GM21390 (cell line): ENCODE measurements around the gene EPHA7.

ENCODE experiments used
- ATAC-seq: cut with Tn5 transposase; IDR thresholded peaks from one replicate; pipeline ENCODE4 v1.9.1; 2021; ENCODE audit not compliant: unreplicated experiment

EPHA7 gene

DNA sequence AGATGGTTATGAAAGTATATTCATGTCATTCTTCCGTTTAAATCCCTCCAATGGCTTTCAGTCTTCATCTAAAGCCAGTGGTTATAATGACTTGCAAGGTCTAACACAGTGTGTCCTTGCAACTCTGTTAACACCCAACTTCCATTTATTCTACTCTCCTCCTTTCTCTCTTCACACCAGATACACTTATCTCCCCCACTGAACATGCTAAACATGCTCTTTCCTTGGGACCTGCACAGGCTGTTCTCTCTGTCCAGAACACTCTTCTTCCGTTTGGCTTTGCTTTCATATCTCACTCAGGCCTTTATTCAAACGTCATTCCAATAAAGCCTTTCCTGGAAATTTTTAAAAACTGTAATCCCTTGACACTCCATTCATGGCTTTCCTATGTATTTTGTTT is 91.5 kb downstream of the EPHA7 start:
- ATAC-seq, result no peak

DNA sequence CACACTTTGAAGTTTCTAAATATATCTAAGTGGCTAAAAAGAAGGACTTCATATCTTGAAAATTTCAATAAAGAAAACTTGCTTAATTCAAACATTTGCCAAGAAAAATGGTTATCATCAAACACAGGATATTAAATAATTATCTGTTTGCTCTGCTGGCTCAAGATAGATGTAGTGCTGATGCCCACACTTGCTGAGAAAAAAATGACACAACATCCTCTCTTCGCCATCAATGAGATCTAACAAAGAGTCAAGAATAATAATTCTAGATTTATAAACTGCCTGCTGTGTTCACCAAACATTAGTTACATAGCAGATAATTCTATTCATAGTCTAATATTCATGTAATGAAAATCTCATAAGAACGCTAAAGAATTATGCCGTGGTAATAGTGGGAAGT is 93.6 kb downstream of the EPHA7 start:
- no peak for ATAC-seq

DNA sequence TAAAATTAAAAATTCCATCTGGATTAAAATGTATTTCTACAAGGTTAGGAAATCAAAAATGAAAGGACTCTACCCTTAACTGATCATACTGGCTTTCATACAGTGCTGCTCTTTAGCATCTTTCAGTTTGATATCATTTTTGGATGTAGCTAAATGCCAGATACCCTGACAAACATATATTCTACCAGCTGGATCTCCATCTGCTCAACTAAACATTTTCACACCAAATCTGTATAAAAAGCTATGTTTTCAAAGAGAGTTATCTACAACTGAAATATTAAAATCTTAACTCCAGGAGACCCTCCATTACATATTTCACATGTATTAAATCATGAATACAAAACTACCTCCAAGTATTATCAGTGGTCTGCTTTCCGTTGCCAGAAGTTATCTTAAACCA is 95.7 kb downstream of the EPHA7 start:
- ATAC-seq, result no peak

DNA sequence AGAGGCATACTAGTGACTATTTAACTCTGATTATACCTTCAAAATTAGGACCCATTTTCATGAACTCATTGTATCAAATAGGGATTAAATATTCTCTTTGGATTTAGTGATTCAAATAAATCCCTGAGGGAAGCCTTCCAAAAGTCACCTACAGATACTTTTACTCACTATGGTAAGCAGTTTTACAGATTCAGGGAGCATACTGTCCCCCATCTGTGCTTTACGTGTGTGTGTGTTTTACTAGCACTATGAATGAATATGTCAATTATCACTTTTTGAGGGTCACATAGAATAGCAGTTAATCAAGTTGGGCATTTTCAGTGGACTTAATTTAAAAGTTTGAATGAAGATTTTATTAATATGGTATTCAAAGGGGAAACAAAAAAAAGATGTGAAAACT is 96.7 kb downstream of the EPHA7 start:
- no peak for ATAC-seq

DNA sequence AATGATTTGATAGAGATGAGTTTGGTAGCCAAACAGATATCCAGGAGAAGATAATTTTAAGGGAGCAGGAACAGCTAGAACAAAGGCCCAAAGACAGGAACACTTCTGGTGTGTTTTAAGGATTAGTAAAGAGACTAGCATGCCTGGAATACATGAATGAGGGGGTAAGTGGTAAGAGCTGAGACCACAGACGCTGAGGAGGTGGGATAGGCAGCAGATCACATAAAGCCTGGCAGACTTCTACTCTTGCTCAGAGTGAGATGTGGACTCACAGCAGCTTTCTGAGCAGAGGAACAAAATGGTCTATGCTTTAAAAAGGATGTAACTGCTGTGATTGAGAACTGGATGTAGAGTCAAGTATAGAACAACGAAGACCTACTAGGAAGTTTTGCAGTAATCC is 100.1 kb downstream of the EPHA7 start:
- ATAC-seq, result no peak

DNA sequence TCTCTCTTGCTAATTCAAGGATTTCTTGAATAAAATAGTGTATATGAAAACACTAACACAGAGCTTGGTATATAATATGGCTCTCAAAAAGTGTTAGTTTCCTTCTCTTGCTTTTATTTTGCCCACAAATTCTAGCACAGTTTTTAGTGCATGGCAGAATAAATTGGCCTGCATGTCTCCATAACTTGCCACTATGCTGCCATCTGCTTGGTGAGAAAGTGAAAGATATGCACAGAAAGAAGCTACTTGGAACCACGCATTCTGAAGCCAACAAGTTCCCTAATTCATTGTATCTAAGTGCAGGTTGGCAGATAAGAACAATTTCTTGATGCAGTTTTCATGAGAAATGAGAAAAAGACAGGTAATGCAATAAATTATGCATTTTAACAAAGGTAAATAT is 101.2 kb downstream of the EPHA7 start:
- ATAC-seq, result no peak

DNA sequence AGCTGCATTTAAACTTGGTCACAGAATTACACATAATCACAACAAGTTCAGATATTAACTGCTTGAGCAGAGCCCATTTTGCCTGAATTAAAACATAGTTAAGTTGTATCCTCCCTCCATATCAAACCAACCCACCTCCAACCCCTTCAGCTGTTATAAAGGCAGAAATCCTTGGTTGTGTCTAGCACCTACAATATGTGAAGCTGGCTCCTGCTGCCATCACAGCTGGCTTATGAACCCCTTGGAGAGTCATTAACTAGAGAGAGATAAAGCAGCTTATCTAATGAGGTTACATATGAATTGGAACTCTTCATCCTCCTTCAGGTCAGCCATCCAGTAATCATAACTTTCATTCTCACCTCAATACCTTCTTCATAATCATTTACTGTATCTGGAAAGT is 101.8 kb downstream of the EPHA7 start:
- ATAC-seq, result no peak

DNA sequence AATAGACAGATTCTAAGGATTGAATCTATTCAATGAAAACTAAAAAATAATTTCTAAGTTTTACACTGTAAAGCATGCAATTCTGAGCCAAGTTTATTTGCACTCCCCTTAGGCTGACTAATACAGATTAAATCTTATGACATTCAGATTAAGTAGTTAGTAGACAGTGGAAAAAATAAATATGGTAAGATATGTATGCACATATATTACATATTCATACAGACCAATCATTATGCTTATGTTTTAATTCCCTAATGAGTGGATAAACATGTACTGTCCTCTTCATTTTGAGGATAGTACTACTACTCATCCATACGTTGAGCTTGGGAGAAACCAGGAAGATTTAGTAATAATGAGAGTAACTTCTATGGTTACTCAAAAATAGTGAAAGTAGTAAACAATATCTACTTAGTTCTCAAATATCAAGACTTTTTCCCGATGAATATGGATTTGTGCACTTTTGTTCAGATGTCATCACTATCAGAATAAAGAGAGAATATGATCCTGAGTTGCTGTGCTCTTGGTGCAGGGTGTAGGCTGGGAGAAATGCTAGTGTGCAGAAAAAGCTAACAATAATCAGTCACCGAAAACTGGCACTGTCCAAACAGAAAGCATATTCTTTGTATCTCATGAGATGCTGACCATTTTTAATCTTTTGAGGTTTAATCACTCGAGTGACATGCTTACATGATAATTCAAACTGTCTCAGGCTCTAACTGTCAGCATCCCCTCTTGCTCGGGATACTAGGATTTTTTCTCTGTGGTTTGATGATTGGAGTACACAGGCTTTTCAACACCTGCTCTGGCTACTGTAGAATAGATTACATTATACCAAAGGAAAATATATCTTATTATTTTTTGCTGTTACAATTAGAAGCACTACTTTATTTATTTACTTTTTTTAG is 111.6 kb downstream of the EPHA7 start:
- no peak for ATAC-seq

DNA sequence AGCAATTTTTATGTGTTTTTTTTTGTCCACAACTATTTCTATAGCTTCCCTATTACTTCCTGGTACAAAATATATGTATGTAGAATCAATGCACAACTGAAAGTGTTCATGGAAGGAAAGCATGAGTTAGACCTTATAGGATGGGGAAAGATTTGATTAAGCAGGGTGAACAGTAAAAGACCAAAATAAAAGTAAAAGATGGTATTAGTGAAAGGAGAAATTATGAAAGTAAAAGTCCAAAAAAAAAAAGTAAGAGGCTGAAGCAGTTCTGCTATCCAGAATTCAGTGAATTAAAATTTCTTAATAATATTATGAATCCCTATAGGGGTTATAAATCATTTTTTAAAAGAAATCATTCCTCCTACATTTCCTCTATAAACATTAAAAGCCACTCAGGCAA is 114.3 kb downstream of the EPHA7 start:
- no peak for ATAC-seq

DNA sequence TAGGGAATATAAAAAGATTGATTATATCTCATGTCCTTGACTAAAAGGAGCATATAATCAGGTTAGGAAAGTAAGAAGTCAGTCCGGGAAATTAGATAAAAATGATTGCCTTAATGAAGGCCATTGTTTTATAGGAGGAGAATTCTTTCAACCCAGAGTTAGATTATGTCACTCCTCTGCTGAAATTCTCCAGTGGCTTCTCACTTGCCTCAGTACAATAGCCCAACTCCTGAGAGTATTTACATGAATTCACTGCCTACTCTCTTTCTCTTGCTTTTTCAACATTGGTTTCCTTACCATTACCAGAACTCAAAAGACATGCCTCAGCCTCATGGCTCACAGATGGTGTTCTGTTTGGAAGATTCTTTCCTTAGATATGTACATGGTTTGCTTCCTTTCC is 114.9 kb downstream of the EPHA7 start:
- no peak for ATAC-seq

DNA sequence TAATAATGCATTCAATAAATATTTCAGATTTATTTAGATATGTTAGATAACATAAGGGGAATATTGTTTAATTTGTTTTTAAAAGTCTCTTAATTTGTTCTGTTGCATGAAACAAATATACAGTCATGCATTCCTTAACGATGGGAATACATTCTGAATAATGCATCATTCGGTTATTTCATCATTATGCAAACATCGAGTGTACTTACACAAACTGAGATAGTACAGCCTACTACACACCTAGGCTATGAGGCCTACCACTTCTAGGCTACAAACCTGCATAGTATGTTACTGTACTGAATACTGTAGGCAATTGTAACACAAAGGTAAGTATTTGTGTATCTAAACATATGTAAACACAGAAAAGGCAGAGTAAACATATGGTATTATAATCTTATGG is 118.7 kb downstream of the EPHA7 start:
- ATAC-seq, result no peak

DNA sequence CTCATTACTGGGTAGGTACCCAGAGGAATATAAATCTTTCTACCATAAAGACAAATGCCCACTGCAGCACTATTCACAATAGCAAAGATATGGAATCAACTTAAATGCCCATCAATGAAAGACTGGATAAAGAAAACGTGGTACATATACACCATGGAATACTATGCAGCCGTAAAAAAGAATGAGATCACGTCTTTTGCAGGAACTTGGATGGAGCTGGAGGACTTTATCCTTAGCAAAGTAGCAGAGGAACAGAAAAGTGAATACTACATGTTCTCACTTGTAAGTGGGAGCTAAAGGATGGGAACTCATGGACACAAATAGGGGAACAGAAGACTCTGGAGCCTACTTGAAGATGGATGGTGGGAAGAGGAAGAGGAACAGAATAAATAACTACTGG is 119.7 kb downstream of the EPHA7 start:
- ATAC-seq, result no peak

DNA sequence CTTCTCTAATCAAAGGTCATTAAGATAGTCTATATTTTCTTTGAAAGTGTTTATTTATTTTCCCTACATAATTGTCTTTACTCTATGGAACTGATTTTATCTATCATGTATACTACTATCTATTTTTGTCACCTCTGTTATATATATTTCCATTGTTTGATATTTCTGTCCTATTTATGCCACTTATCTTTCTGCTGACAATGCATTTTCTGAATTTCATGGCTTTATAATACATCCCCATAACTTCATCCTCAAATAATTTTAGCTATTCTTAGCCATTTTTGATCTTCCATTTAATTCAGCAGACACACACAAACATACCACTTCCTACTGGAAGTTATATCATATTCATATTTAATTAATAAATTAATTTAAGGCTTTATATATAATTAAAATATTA is 123.7 kb downstream of the EPHA7 start:
- ATAC-seq, result no peak

DNA sequence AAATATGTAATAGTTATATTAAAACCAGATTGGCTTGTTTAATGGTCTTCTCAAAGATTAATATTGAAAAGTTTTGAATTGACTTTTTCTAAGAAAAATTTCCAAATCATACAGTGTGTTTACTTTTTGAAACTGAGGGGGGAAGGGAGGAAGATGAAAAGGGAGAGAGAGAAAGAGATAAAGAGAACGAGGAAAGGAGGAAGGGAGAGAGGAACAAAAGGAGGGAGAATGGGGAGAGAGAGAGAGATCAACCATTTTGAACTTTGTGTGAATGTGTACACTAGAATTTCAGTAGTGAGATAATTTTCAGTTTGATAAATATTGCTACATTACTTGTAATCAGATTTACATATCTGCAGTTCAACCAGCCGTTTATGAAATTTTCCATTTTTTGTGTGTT is 124.5 kb downstream of the EPHA7 start:
- ATAC-seq, result no peak

DNA sequence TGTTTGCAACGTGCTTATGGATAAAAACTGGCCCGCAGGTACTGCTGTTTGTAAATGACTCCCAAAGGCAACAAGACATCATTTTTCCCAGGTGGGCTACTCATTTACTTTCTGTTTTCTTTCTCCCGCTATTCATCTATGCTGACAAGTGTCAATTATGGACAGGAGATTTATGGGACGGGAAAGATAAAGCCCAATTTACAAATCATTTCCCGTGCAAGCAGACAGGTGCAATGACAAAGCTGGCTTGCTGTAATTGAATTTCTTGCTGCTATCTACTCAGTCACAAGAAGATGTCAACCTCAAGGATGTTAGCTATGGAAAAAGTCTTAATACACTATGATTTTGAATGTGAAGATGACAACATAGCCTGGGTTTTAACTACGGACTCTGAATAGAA is 125.5 kb downstream of the EPHA7 start:
- ATAC-seq, result no peak

DNA sequence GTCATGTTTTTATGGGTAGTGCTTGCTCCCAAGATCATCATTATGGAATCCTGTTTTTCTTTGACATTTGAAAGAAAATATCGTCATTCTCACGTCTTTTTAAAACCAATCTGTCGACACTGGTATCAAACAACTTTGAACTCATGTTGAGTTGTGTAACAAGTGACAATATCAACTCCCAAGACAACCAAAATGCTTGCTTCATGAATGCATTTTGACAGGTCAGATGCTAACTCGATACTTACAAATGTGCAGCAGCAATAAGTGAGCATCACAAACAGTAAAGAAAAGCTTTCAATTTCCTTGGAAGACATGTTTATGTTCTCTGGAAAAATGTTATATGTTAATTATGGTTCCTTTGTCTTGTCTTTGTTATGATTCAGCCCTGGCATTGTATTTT is 125.9 kb downstream of the EPHA7 start:
- ATAC-seq, result no peak

DNA sequence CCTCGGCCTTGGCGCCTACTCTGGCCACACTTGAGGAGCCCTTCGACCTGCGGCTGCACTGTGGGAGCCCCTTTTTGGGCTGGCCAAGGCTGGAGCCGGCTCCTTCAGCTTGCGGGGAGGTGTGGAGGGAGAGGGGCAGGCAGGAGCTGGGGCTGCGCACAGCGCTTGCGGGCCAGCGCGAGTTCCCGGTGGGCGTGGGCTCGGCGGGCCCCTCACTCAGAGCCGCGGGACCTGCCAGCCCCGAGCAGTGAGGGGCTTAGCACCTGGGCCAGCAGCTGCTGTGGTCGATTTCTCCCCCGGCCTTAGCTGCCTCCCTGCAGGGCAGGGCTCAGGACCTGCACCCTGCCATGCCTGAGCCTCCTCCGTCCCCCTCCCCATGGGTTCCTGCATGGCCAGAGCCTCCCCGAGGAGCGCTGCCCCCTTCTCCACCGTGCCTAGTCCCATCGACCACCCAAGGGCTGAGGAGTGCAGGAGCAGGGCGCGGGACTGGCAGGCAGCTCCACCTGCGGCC is 136.8 kb downstream of the EPHA7 start:
- no peak for ATAC-seq

DNA sequence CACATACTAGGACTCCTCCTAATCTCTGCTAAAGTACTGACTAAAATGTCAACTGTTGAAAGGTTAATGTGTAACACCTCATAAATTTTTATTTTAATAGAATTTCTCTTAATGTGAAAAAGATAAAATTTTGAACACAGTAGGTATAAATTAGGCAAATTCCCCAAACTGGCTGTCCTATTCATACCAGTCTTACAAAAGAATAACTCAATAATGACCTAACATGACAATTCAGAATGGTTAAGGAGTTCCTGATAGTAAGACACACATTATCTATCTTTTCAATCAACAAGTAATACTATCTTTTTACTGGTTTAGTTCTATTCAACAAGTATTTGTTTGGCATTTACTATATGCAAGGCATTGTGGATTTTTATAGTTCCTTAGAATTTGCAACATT is 141.1 kb downstream of the EPHA7 start:
- ATAC-seq, result no peak

DNA sequence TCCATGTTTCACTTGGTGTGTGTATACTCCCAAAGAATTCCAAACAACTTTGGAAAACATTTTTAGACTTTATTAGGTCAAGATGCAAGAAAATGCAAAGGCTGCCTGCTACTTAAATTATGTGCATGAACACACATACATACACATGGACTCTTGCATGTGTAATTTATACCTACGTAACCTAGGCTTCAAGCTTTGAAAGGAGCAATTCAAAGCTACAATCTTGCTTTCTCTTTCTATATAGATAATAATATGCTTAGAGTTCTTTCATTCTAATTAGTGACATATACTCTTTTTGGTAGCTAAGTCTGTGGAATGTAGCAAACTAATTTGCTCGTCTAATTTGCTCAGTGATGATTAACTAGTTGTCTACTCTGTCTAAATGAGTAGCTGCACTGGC is 146.5 kb downstream of the EPHA7 start:
- ATAC-seq, result no peak

DNA sequence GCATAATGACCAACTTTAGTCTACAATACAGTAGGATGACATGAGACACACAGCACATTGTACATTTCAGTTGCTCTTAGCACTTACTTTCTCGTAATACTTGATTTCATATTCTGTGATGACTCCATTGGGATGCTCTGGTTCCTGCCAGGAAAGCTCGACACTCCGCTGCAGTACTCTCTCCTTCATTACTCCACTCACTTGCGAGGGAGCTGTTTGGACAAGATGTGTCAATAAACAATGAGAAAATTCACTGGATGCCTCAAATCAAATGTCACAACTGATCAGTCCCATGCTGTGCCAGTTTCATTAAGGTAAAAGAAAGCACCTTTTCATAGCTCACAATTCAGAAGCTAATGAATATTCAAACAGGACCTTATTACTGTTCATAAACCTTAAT is 147.1 kb downstream of the EPHA7 start:
- no peak for ATAC-seq

DNA sequence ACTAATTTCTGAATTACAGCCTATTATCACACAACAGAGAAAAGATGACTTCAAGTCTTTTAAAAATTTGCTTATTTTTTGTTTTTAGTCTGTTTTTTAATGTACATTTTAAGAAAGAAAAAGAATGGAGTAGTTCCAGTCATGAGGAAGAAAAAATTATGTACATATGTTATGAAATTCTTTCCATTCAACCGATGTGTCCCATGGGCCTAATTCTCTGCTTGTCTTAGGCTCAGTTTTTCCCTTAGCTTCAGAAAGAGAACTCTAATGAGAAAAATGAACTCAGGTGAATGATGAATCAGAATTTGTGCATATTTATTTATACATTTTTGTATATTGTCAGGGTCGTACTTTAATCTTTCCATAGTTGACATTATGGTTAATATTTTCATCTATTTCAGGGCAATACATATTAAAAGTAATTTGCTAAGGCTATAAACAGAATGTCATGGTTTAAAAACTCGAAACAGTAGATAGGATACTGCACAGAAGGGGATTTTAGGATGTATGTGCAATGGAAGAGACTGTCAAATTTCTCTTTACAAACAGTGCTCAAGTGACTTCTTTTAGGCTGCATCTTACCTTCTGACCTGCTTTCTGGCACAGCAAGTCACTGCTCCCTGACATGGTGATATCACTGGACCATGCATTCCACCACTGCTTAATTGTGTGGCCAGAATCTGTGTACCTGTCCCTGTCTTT is 153.1 kb downstream of the EPHA7 start:
- no peak for ATAC-seq

DNA sequence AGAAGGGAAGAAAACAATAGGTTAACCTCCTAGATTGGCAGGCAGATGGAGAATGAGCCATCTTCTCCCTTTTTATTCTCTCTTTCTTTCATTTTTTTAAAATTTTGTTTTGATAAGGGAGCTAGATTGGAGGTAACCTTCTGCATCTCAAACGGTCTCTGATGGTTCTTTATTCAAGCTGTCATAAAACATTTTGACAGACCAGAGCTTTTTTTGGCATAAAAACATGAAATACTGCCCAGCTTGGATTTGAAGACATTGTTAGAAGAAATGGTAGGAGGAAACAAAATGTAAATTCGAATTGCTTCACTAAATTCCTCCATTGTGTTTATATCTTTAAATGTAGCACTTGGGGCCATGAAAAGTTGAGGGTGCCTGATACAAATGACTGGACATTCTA is 158.5 kb downstream of the EPHA7 start:
- no peak for ATAC-seq
